ENCODE measurements around the gene RPGRIP1L. TPM values are rescaled to one million over a fixed set of nuclear protein-coding genes. Genes with fewer than 3 reads are reported as not detected.

Gene RPGRIP1L
- total and polyA plus RNA-seq, 9 of the 15 experiments (the other 6 are each of a cell fraction or from before 2014, with no cell fraction given): 3.2 to 7.7 (median 5.8) TPM

DNA sequence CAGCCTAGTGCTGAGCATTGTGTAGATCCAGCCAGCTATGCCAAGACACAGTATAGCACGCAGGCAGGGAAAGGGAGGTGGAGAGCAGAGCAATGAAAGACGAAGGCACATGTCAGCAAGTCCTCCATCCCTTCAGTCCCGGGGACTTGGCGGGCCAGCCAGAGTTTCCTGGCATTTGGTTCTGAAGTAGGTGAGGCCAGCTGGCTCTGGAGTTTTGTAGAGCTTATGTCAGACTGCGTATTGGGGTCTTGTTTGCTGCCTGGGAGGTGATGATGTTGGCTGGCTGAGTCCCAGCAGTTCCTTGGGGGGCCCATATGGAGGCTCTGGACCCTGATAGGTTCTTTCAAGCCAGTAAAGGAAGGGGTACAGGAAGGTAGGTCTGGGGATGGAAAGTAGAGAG, 144.9 kb downstream of the RPGRIP1L start (continued):
- TF ChIP-seq ZNF253 (CRISPR knock-in tag; conservative IDR thresholded peaks at IDR 0.05): no peak
- TF ChIP-seq, protein P1, sequence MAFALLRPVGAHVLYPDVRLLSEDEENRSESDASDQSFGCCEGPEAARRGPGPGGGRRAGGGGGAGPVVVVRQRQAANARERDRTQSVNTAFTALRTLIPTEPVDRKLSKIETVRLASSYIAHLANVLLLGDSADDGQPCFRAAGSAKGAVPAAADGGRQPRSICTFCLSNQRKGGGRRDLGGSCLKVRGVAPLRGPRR (CRISPR knock-in tag; IDR thresholded peaks at IDR 0.05): no peak
- TF ChIP-seq CEBPG (CRISPR knock-in tag; IDR thresholded peaks at IDR 0.05): no peak
- TF ChIP-seq CEBPG (tag; conservative IDR thresholded peaks at IDR 0.05 in 1 of 2, IDR thresholded peaks at IDR 0.05 in 1 of 2): no peak
- TF ChIP-seq KDM1A (IDR thresholded peaks at IDR 0.05): no peak
- TF ChIP-seq ZNF57 (CRISPR knock-in tag; IDR thresholded peaks at IDR 0.05): no peak

GRCh38 chr16:53556521-53556920, 147.1 kb downstream of the RPGRIP1L start:
- no peak overlapping the region for H2AFZ ChIP-seq (ENCODE audit: low read depth, low read length)
- in situ Hi-C loops (cut with MboI): no loop called here
- DNase-seq (ENCODE audit: extremely low read depth in 1 of 4, low spot score in 3 of 4): no peak
- ChIA-PET POLR2A (no interaction called here), CTCF (ENCODE audit: low intra/inter-chr PET ratio) (interaction anchor here (0.6 kb wide), 1 partner anchor 1416 kb away, joined by 3 read pairs; no protein-coding TSS in a partner anchor)
- H4K20me1 ChIP-seq (replicated peaks; ENCODE audit: control insufficient read depth, insufficient read depth, low read length): no peaks in the 10 kb centered on the region
- no peak overlapping the region for H3K27ac ChIP-seq (ENCODE audit: extremely low read depth, low read depth, low read length)
- no peak overlapping the region for H3K4me2 ChIP-seq (ENCODE audit: insufficient read depth, low read length)
- intact Hi-C loops (cut with micrococcal nuclease): no loop called here
- no peaks in the 10 kb centered on the region for H3K9me3 ChIP-seq (replicated peaks; ENCODE audit: control insufficient read depth, insufficient read depth, low read depth, low read length)
- no peaks in the 10 kb centered on the region for H3K36me3 ChIP-seq (ENCODE audit: control insufficient read depth, insufficient read depth, low read length)
- no peak overlapping the region for H3K4me3 ChIP-seq
- no peak overlapping the region for H3K9ac ChIP-seq (ENCODE audit: insufficient read depth in 1 of 2, low read depth in 2 of 2, low read length in 2 of 2)
- 6% methylated on average over 8 of the region's 8 CpGs for WGBS (ENCODE audit: insufficient coverage, low coverage, missing lambda C conversion rate)
- no TSS peak for BruUV-seq (replicated peaks)
- no peaks in the 10 kb centered on the region for H3K79me2 ChIP-seq (ENCODE audit: control insufficient read depth, insufficient read depth, low read length)
- no peaks in the 10 kb centered on the region for H3K9me1 ChIP-seq (ENCODE audit: control insufficient read depth, insufficient read depth, low read length)
- FAIRE-seq: no peak
- H3K4me1 ChIP-seq (replicated peaks in 1 of 2; ENCODE audit: control insufficient read depth in 2 of 2, insufficient read depth in 2 of 2, low read length in 2 of 2): no peaks in the 10 kb centered on the region
- peaks cover 20 to 23% of the 10 kb centered on the region in 2 experiments; a peak in 4 of 5 replicates for H3K27me3 ChIP-seq (ENCODE audit: control insufficient read depth in 2 of 2, insufficient read depth in 2 of 2, low read length in 2 of 2)
- no peak for ATAC-seq
- no peak for TF ChIP-seq RHOXF2B (CRISPR knock-in tag; conservative IDR thresholded peaks at IDR 0.05)
- no peak for TF ChIP-seq E2F3 (CRISPR knock-in tag; IDR thresholded peaks at IDR 0.05)
- no peak for TF ChIP-seq ZNF395 (CRISPR knock-in tag; IDR thresholded peaks at IDR 0.05)
- TF ChIP-seq NFRKB (IDR thresholded peaks at IDR 0.05; ENCODE audit: low read depth): no peak
- TF ChIP-seq STAT5B (CRISPR knock-in tag; IDR thresholded peaks at IDR 0.05): no peak
- no peak for TF ChIP-seq NRF1 (conservative IDR thresholded peaks at IDR 0.05 in 1 of 2, IDR thresholded peaks at IDR 0.05 in 1 of 2)
- TF ChIP-seq, protein P2, sequence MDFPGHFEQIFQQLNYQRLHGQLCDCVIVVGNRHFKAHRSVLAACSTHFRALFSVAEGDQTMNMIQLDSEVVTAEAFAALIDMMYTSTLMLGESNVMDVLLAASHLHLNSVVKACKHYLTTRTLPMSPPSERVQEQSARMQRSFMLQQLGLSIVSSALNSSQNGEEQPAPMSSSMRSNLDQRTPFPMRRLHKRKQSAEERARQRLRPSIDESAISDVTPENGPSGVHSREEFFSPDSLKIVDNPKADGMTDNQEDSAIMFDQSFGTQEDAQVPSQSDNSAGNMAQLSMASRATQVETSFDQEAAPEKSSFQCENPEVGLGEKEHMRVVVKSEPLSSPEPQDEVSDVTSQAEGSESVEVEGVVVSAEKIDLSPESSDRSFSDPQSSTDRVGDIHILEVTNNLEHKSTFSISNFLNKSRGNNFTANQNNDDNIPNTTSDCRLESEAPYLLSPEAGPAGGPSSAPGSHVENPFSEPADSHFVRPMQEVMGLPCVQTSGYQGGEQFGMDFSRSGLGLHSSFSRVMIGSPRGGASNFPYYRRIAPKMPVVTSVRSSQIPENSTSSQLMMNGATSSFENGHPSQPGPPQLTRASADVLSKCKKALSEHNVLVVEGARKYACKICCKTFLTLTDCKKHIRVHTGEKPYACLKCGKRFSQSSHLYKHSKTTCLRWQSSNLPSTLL (IDR thresholded peaks at IDR 0.05): no peak
- TF ChIP-seq RBM34 (IDR thresholded peaks at IDR 0.05; ENCODE audit: borderline replicate concordance, insufficient read depth, low read length): no peak
- TF ChIP-seq POLR2AphosphoS2 (IDR thresholded peaks at IDR 0.05; ENCODE audit: low read length): no peak
- TF ChIP-seq, protein P3, sequence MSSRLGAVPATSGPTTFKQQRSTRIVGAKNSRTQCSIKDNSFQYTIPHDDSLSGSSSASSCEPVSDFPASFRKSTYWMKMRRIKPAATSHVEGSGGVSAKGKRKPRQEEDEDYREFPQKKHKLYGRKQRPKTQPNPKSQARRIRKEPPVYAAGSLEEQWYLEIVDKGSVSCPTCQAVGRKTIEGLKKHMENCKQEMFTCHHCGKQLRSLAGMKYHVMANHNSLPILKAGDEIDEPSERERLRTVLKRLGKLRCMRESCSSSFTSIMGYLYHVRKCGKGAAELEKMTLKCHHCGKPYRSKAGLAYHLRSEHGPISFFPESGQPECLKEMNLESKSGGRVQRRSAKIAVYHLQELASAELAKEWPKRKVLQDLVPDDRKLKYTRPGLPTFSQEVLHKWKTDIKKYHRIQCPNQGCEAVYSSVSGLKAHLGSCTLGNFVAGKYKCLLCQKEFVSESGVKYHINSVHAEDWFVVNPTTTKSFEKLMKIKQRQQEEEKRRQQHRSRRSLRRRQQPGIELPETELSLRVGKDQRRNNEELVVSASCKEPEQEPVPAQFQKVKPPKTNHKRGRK (tag; IDR thresholded peaks at IDR 0.05): no peak
